ENCODE measurements around the gene FAM120A. TPM values are rescaled to one million over a fixed set of nuclear protein-coding genes. Genes with fewer than 3 reads are reported as not detected.

FAM120A gene
- total and polyA plus RNA-seq, 9 of the 15 experiments (the other 6 are each of a cell fraction or from before 2014, with no cell fraction given) = 8.7 to 71.0 (median 42.2) TPM

DNA sequence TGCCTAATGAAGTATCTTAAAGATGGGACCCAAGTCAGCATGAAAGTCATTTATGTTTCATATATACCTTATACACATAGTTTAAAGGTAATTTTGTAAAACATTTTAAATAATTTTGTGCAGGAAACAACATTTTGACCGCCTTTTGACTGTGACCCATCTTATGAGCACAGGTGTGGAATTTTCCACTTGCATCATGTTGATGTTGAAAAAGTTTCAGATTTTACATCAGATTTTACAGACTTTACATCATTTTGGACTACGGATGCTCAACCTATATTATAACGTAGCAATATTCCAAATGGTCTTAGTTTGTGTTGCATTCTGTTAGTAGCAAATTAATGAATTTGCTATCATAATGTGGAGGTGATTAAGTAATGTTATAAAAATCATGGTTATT is 23.6 kb downstream of the FAM120A start:
- Histone ChIP-seq H3K27me3 (ENCODE audit: control insufficient read depth in 2 of 2, insufficient read depth in 2 of 2, low read length in 2 of 2) (no peaks in the 10 kb centered on the region), H3K4me2 (ENCODE audit: insufficient read depth, low read length) (no peak overlapping the region), H3K9me3 (replicated peaks; ENCODE audit: control insufficient read depth, insufficient read depth, low read depth, low read length) (no peaks in the 10 kb centered on the region), H3K4me1 (replicated peaks in 1 of 2; ENCODE audit: control insufficient read depth in 2 of 2, insufficient read depth in 2 of 2, low read length in 2 of 2) (no peaks in the 10 kb centered on the region), H3K36me3 (ENCODE audit: control insufficient read depth, insufficient read depth, low read length) (peaks cover 86% of the 10 kb centered on the region), H3K9me1 (ENCODE audit: control insufficient read depth, insufficient read depth, low read length) (no peaks in the 10 kb centered on the region), H4K20me1 (replicated peaks; ENCODE audit: control insufficient read depth, insufficient read depth, low read length) (no peaks in the 10 kb centered on the region), H3K9ac (ENCODE audit: insufficient read depth in 1 of 2, low read depth in 2 of 2, low read length in 2 of 2) (no peak overlapping the region), H3K4me3 (no peak overlapping the region), H3K79me2 (ENCODE audit: control insufficient read depth, insufficient read depth, low read length) (peaks cover 80% of the 10 kb centered on the region), H2AFZ (ENCODE audit: low read depth, low read length) (no peak overlapping the region), H3K27ac (ENCODE audit: extremely low read depth, low read depth, low read length) (no peak overlapping the region)
- intact Hi-C loops (cut with micrococcal nuclease) = no loop called here
- in situ Hi-C loops (cut with MboI) = no loop called here
- no TSS peak for BruUV-seq (replicated peaks)
- TF ChIP-seq ZNF764 (CRISPR knock-in tag; IDR thresholded peaks at IDR 0.05; ENCODE audit: low read depth) = no peak
- 97% methylated on average over 3 of the region's 3 CpGs for WGBS (ENCODE audit: insufficient coverage, low coverage, missing lambda C conversion rate)
- ChIA-PET POLR2A (interaction anchor here (0.7 to 2.7 kb wide), 3 partner anchors 10 to 25 kb away, joined by 3 to 10 read pairs (median 5); no protein-coding TSS in a partner anchor), CTCF (ENCODE audit: low intra/inter-chr PET ratio) (no interaction called here)
- DNase-seq (ENCODE audit: extremely low read depth in 1 of 4, low spot score in 3 of 4) (no peak), ATAC-seq (no peak), FAIRE-seq (no peak)

DNA sequence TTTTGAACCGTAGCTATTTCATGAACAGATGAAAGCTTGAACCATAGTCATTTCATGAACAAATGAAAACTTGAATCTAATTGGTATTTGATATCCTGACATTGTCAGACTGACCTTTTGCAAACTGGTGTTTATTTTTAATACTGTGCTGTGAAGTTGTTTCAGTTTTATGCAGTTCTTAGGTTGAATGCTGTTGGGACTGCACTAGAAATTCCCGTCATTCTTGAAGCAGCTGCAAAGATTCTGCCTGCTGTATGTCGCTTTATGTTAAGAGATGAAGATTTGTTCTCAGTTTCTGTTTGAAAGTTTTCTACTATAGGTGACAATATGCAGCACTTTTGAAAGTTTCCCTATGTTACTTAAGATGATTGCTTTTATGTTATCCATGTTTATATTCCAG is 24.4 kb downstream of the FAM120A start:
- no peak overlapping the region for H3K4me3 ChIP-seq
- DNase-seq (ENCODE audit: extremely low read depth in 1 of 4, low spot score in 3 of 4) (no peak), FAIRE-seq (no peak), ATAC-seq (no peak)
- intact Hi-C loops (cut with micrococcal nuclease) = no loop called here
- no peak overlapping the region for H3K4me2 ChIP-seq (ENCODE audit: insufficient read depth, low read length)
- ChIA-PET POLR2A (interaction anchor here (1.3 to 2.7 kb wide), 2 partner anchors 11 to 20 kb away, joined by 4 to 10 read pairs; no protein-coding TSS in a partner anchor), CTCF (ENCODE audit: low intra/inter-chr PET ratio) (no interaction called here)
- in situ Hi-C loops (cut with MboI) = no loop called here
- H3K9ac ChIP-seq (ENCODE audit: insufficient read depth in 1 of 2, low read depth in 2 of 2, low read length in 2 of 2) = no peak overlapping the region
- H3K79me2 ChIP-seq (ENCODE audit: control insufficient read depth, insufficient read depth, low read length) = peaks cover 80% of the 10 kb centered on the region
- 94% methylated on average over 3 of the region's 3 CpGs for WGBS (ENCODE audit: insufficient coverage, low coverage, missing lambda C conversion rate)
- no peaks in the 10 kb centered on the region for H3K9me1 ChIP-seq (ENCODE audit: control insufficient read depth, insufficient read depth, low read length)
- H3K9me3 ChIP-seq (replicated peaks; ENCODE audit: control insufficient read depth, insufficient read depth, low read depth, low read length) = no peaks in the 10 kb centered on the region
- BruUV-seq (replicated peaks) = no TSS peak
- H3K36me3 ChIP-seq (ENCODE audit: control insufficient read depth, insufficient read depth, low read length) = peaks cover 80% of the 10 kb centered on the region
- H3K27me3 ChIP-seq (ENCODE audit: control insufficient read depth in 2 of 2, insufficient read depth in 2 of 2, low read length in 2 of 2) = no peaks in the 10 kb centered on the region
- H2AFZ ChIP-seq (ENCODE audit: low read depth, low read length) = no peak overlapping the region
- H4K20me1 ChIP-seq (replicated peaks; ENCODE audit: control insufficient read depth, insufficient read depth, low read length) = no peaks in the 10 kb centered on the region
- no peak overlapping the region for H3K27ac ChIP-seq (ENCODE audit: extremely low read depth, low read depth, low read length)
- no peaks in the 10 kb centered on the region; a peak in 1 of 5 replicates for H3K4me1 ChIP-seq (replicated peaks in 1 of 2; ENCODE audit: control insufficient read depth in 2 of 2, insufficient read depth in 2 of 2, low read length in 2 of 2)
- TF ChIP-seq ZNF431 (CRISPR knock-in tag; IDR thresholded peaks at IDR 0.05) (no peak), PHB2 (IDR thresholded peaks at IDR 0.05; ENCODE audit: low read depth) (no peak), MXI1 (IDR thresholded peaks at IDR 0.05; ENCODE audit: low read depth, low read length) (no peak), DMBX1 (CRISPR knock-in tag; IDR thresholded peaks at IDR 0.05; ENCODE audit: borderline replicate concordance) (no peak), THRB (CRISPR knock-in tag; conservative IDR thresholded peaks at IDR 0.05) (no peak), SAFB (IDR thresholded peaks at IDR 0.05; ENCODE audit: borderline replicate concordance, low read depth, low read length) (no peak), E4F1 (CRISPR knock-in tag; IDR thresholded peaks at IDR 0.05; ENCODE audit: borderline replicate concordance) (no peak), NCOA4 (IDR thresholded peaks at IDR 0.05; ENCODE audit: partially characterized antibody) (no peak), MEF2D (tag; conservative IDR thresholded peaks at IDR 0.05; ENCODE audit: low read depth) (no peak), SREBF1 (IDR thresholded peaks at IDR 0.05; ENCODE audit: borderline replicate concordance, low read depth, low read length) (no peak), CAMTA2 (CRISPR knock-in tag; conservative IDR thresholded peaks at IDR 0.05) (no peak), GTF2F1 (IDR thresholded peaks at IDR 0.05; ENCODE audit: low read depth, low read length) (no peak)
